ENCODE data around the gene RPS10. TPM values are rescaled to one million over a fixed set of nuclear protein-coding genes. Genes with fewer than 3 reads are reported as not detected.
A peak's percentile ranks its signal among the peaks of the same experiment; 100 is the strongest.

RPS10 gene
- 956 TPM for total RNA-seq
- long read RNA-seq, transcript RPS10-209 (6 exons, 588 nt), result major isoform, 107 of 121 reads
- long read RNA-seq, transcript RPS10-206 (6 exons, 781 nt), result minor isoform, 6 of 121 reads
- long read RNA-seq, partial matches to known transcripts, result 6 of 121 reads
- long read RNA-seq, other reads (novel, unspliced or antisense), result 1 of 121 reads

DNA sequence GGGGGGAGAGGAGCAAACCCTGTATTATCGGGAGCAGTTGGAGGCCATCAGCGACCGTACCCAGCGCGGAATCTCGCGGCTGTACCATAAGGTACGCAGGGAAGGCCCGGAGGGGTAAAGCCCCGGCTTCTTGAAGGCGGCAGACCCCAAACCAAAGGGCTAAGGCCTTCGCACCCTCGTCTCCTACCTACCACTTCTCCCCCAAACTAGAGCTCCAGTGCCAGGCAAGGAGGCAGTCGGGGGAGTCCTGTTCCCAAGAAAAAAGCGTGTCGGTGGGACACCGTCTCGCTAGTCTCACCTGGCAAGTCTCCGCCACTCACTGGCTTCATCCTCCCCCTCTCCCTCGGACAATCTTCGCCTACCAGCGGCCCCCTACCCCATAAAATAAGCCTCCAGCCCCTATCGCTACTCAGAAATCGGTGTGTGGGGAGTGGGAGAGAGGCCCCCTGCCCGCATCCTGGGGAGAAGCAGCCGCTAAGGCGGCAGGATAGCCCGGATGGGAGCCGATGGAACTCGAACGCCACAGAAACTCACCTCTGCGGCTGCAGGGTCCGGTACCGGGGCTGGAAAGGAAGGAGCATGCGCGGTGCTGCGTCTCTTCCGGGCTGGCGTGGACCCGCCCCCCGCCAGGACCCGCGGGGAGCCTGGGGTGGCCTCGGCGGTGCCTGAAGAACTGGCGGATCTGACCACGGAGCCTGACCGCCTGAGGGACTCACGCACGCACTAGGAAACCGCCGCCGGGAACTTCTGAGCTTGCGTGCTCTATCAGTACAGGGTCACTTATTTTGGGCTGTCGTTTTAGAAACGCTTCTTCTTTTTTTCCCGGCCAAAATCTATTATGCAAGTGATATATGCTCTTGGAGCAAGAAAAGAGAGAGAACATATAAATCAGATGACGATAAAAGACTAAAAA lies at the start of gene RPS10:
Gene RPS10, minus strand, starts transcription at position 572 of the 913 bp plus-strand sequence. CDS start 848 bp downstream, outside the sequence.
- Histone ChIP-seq H3K36me3 (peaks cover 41% of the 10 kb centered on the region), H3K27me3 (ENCODE audit: low read depth) (no peaks in the 10 kb centered on the region), H3K27ac (peak within 1 kb of the TSS; percentile 75), H3K4me1 (peaks cover 26% of the 10 kb centered on the region), H3K9me3 (no peaks in the 10 kb centered on the region), H3K4me3 (peak within 1 kb of the TSS; percentile 70)
- TF ChIP-seq, protein P1, sequence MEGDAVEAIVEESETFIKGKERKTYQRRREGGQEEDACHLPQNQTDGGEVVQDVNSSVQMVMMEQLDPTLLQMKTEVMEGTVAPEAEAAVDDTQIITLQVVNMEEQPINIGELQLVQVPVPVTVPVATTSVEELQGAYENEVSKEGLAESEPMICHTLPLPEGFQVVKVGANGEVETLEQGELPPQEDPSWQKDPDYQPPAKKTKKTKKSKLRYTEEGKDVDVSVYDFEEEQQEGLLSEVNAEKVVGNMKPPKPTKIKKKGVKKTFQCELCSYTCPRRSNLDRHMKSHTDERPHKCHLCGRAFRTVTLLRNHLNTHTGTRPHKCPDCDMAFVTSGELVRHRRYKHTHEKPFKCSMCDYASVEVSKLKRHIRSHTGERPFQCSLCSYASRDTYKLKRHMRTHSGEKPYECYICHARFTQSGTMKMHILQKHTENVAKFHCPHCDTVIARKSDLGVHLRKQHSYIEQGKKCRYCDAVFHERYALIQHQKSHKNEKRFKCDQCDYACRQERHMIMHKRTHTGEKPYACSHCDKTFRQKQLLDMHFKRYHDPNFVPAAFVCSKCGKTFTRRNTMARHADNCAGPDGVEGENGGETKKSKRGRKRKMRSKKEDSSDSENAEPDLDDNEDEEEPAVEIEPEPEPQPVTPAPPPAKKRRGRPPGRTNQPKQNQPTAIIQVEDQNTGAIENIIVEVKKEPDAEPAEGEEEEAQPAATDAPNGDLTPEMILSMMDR (IDR thresholded peaks at IDR 0.05), result no peak
- ATAC-seq, result peak; percentile 100
- DNase-seq, result peak; percentile 95
- intact Hi-C loops (cut with DNase I), result no loop called here

DNA sequence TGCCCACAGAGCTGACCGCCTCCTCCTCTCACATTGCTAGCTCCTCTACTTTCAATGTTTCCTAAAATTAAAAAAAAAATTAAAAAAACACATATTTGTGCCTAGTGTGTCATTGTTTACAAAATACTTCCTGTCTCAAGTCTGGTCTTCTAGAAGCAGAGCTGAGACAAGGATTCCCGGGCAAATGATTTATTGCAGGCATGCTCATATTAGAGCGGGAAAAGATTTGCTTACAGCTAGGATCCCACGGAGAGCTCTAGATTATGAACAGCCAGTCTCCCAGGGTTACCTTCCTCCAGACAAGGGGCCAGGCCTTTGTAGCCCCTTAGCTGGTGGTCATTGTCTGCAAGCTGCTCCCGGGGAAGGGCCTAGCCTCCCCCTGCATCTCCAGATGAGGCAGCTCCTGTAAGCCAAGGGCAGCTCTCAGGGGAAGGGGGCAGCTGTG lies 49.4 kb upstream of the RPS10 start:
- Histone ChIP-seq H3K9me3 (no peaks in the 10 kb centered on the region), H3K27me3 (ENCODE audit: low read depth) (peaks cover 9% of the 10 kb centered on the region), H3K4me1 (no peaks in the 10 kb centered on the region), H3K4me3 (no peak overlapping the region), H3K36me3 (no peaks in the 10 kb centered on the region), H3K27ac (no peak overlapping the region)
- TF ChIP-seq, protein P1 (IDR thresholded peaks at IDR 0.05), result no peak
- ATAC-seq (no peak), DNase-seq (no peak)
- intact Hi-C loops (cut with DNase I), result no loop called here

DNA sequence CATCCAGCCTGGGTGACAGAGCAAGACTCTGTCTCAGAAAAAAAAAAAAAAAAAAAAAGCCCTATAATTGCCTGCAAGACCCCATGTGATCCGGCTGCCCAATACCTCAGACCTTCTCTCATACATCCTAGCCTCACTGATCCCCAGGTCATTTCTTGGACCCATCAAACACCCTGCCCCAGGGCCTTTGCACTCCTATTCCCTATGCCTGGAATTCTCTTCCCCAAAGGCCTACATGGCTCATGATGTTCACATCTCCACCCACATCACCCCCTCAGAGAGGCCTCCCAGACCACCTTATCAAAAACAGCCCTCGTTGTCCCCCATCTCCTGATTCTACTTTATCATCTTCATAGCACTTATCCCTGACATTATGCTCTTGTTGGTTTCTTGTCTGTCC lies 48.9 kb upstream of the RPS10 start:
- TF ChIP-seq, protein P1 (IDR thresholded peaks at IDR 0.05), result no peak

DNA sequence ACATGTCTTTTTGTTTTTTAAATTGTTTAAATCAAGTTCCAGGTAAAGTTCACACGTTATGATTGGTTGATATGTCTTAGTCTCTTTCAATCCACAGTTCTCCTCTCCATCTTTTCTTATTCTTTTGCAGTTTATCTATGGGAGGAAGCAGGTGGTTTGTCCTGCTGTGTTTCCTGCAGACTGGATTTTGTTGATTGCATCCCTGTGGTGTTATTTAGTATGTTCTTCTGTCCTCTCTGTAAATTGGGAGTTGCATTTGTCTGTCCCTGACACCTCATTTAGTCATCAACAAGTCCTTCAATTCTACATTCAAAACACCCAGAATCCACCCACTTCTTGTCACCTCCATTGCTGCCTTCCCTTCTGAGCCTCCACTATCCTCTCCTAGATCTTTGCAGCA lies 48.1 kb upstream of the RPS10 start:
- TF ChIP-seq, protein P1 (IDR thresholded peaks at IDR 0.05), result no peak
- no peak for ATAC-seq

More for the DNA sequence above, 48.9 kb upstream of the RPS10 start:
- Histone ChIP-seq H3K4me3 (no peak overlapping the region), H3K4me1 (no peaks in the 10 kb centered on the region), H3K9me3 (no peaks in the 10 kb centered on the region), H3K27ac (no peak overlapping the region), H3K36me3 (no peaks in the 10 kb centered on the region), H3K27me3 (ENCODE audit: low read depth) (peaks cover 9% of the 10 kb centered on the region)
- ATAC-seq (no peak), DNase-seq (no peak)
- intact Hi-C loops (cut with DNase I), result no loop called here

DNA sequence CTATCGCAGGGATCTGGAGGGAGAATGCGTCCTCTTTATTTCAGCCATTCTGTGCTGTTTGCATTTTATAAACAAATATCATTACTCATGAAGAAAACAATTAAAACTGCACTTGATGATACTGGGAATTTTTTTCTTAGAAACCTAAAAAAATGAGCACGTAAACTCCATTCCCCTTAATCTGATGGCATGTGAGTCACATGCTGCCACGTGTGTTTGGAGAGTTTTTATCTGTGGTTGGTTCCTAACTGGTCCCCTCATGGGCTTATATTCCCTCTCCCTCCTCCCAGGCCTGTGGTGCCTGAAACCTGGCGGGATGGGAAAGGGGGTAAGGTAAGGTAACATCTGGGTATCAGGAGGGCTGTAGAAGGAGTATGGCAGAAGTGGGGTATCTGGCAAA lies 46.6 kb upstream of the RPS10 start:
- H3K27me3 ChIP-seq (ENCODE audit: low read depth), result peaks cover 15% of the 10 kb centered on the region
- no peak overlapping the region for H3K4me3 ChIP-seq
- intact Hi-C loops (cut with DNase I), result no loop called here
- no peaks in the 10 kb centered on the region for H3K4me1 ChIP-seq
- TF ChIP-seq, protein P1 (IDR thresholded peaks at IDR 0.05), result no peak
- DNase-seq, result no peak
- no peak for ATAC-seq
- H3K27ac ChIP-seq, result no peak overlapping the region
- no peaks in the 10 kb centered on the region for H3K9me3 ChIP-seq
- no peaks in the 10 kb centered on the region for H3K36me3 ChIP-seq

More for the DNA sequence above, 48.1 kb upstream of the RPS10 start:
- peaks cover 15% of the 10 kb centered on the region for H3K27me3 ChIP-seq (ENCODE audit: low read depth)
- no peak overlapping the region for H3K27ac ChIP-seq
- no peaks in the 10 kb centered on the region for H3K36me3 ChIP-seq
- no peaks in the 10 kb centered on the region for H3K4me1 ChIP-seq
- no peak for DNase-seq
- H3K9me3 ChIP-seq, result no peaks in the 10 kb centered on the region
- intact Hi-C loops (cut with DNase I), result no loop called here
- no peak overlapping the region for H3K4me3 ChIP-seq
